Measurements from ENCODE around the gene RASD1. TPM values are rescaled to one million over a fixed set of nuclear protein-coding genes. Genes with fewer than 3 reads are reported as not detected.

Gene RASD1
- polyA plus RNA-seq, 1 of the 3 experiments (the other 2 are of a cell fraction) = 0.43 TPM

DNA sequence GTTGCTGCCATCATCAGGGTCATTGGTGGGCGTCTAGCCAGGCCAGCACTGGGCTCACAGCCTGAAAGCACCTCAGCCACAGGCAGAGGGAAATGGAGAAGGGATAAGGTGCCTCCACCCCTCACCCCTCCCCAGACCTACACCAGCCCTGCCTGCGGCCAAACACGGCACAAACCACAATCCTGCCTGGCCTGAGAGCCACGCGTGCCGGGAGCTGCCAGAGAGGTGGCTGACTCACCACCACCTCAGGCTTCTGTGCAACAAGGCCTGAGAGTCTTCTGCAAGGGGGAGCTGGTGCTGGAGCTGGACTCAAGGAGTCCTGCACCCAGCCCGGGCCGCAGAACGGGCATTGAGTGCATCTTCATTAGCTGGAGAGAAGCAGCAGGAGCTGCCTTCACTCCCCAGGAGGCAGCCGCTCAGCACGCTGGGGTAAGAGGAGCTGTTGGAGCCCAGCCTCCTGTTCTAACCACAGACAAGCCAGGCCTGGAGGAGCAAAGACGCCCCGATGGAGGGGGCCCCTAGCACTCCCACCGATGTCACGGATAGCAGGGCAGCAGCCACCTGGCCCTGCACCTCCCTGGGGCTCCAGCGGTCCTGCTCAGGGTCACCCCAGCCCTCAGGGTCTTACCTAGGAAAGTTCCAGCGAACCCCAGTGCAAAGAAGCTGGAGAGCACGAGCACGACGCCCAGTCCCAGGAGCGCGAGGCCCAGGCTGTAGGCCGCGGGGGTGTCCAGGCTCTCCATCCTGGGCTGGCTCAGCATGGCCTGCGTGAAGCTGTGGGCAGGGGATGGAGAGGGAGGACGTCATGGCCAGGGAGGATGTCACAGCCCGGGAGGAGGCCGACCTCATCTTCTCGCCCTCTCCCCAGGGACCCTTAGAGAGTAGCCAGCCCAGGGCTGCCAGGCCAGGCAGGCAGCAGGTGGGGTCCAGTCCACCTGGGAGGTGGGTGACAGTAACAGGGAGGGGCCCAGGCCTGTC lies 16.0 kb upstream of the RASD1 start:
- Histone ChIP-seq H3K36me3 (replicated peaks in 1 of 2; ENCODE audit: control insufficient read depth in 1 of 2, insufficient read depth in 2 of 2, low read length in 1 of 2) (no peaks in the 10 kb centered on the region), H3K27me3 (ENCODE audit: insufficient read depth) (no peaks in the 10 kb centered on the region), H3K27ac (ENCODE audit: low read depth in 2 of 2, low read length in 1 of 2) (no peak overlapping the region), H3K79me2 (ENCODE audit: insufficient read depth) (no peaks in the 10 kb centered on the region), H3K4me1 (ENCODE audit: control insufficient read depth in 1 of 2, insufficient read depth in 2 of 2, low read depth in 1 of 2, low read length in 1 of 2) (peaks cover 6 to 37% of the 10 kb centered on the region in 2 experiments; a peak in 2 of 4 replicates), H2AFZ (ENCODE audit: low read depth) (no peak overlapping the region), H4K20me1 (ENCODE audit: insufficient read depth) (peaks cover 26% of the 10 kb centered on the region; the same call in 1 of the 2 replicates), H3K9me3 (no peaks in the 10 kb centered on the region), H3F3A (replicated peaks; ENCODE audit: insufficient read depth) (no peaks in the 10 kb centered on the region), H3K9me2 (no peaks in the 10 kb centered on the region), H3K9ac (no peak overlapping the region), H3K4me3 (ENCODE audit: low read depth in 2 of 2, low read length in 1 of 2) (no peak overlapping the region), H3K4me2 (no peak overlapping the region; the same call in 1 of the 2 replicates)
- TF ChIP-seq, protein P1, sequence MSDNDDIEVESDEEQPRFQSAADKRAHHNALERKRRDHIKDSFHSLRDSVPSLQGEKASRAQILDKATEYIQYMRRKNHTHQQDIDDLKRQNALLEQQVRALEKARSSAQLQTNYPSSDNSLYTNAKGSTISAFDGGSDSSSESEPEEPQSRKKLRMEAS (IDR thresholded peaks at IDR 0.05; ENCODE audit: low read depth) = peak; percentile 86
- TF ChIP-seq FOSL2 (IDR thresholded peaks at IDR 0.05; ENCODE audit: borderline replicate concordance, low read depth) (peak; percentile 76; the same call in 1 of the 2 replicates), JUND (IDR thresholded peaks at IDR 0.05) (peak; percentile 42; the same call in 1 of the 2 replicates), SIN3A (IDR thresholded peaks at IDR 0.05; ENCODE audit: borderline replicate concordance, low read depth, low read length) (peak; percentile 43; the same call in 1 of the 2 replicates), FOXJ3 (CRISPR knock-in tag; IDR thresholded peaks at IDR 0.05) (no peak), TAF1 (IDR thresholded peaks at IDR 0.05; ENCODE audit: borderline replicate concordance, low read depth, low read length) (no peak), RCOR1 (IDR thresholded peaks at IDR 0.05; ENCODE audit: low read length) (no peak), TEAD4 (IDR thresholded peaks at IDR 0.05; ENCODE audit: borderline replicate concordance, insufficient read depth) (no peak), NFIC (IDR thresholded peaks at IDR 0.05; ENCODE audit: borderline replicate concordance) (peak; percentile 29; the same call in 1 of the 2 replicates), YY1 (IDR thresholded peaks at IDR 0.05; ENCODE audit: low read depth) (no peak), TCF12 (IDR thresholded peaks at IDR 0.05) (peak; percentile 54; the same call in 1 of the 2 replicates), MEF2A (IDR thresholded peaks at IDR 0.05; ENCODE audit: borderline replicate concordance, low read depth) (no peak), NRF1 (IDR thresholded peaks at IDR 0.05; ENCODE audit: low read depth, low read length) (no peak)
- TF ChIP-seq, protein P2, sequence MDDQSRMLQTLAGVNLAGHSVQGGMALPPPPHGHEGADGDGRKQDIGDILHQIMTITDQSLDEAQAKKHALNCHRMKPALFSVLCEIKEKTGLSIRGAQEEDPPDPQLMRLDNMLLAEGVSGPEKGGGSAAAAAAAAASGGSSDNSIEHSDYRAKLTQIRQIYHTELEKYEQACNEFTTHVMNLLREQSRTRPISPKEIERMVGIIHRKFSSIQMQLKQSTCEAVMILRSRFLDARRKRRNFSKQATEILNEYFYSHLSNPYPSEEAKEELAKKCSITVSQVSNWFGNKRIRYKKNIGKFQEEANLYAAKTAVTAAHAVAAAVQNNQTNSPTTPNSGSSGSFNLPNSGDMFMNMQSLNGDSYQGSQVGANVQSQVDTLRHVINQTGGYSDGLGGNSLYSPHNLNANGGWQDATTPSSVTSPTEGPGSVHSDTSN (IDR thresholded peaks at IDR 0.05) = no peak; the same call in 1 of the 2 replicates
- ChIA-PET CTCF (interaction anchor here (1.4 to 4.7 kb wide), 5 partner anchors 11 to 129 kb away, joined by 3 to 31 read pairs (median 3); partner anchors contain the start of gene RASD1), POLR2A (no interaction called here)
- DNase-seq = no peak
- 87% methylated on average over 15 of the region's 29 CpGs for WGBS (ENCODE audit: low lambda C conversion rate)

DNA sequence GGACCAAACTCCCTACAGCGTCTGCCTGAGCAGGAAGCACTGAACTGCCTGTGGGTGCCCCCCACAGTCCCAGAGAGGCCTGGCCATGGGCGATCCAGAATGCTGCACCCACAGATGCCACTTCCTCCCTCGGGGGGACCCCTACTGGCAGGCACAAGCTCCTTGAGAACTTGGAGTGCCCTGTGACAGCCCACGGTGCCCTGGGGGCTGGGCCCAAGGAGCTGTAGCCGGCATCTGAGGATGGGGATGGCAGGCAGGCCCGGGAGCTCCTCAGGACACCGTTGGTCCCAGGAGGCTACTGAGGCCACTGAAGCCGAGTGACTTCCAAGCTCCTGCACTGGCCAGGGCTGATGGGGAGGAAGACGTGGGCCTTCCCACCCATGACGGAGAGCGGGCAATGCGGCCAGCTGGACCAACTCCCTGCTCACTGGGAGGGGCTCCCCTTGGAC lies 15.1 kb upstream of the RASD1 start:
- ChIA-PET POLR2A (no interaction called here), CTCF (interaction anchor here (1.4 to 4.7 kb wide), 5 partner anchors 14 to 130 kb away, joined by 3 to 31 read pairs (median 5); partner anchors contain the start of gene RASD1)
- no peak overlapping the region for H3K9ac ChIP-seq
- no peak for DNase-seq
- no peak overlapping the region for H3K4me3 ChIP-seq (ENCODE audit: low read depth in 2 of 2, low read length in 1 of 2)
- H3K4me2 ChIP-seq = no peak overlapping the region
- peaks cover 6 to 43% of the 10 kb centered on the region in 2 experiments; a peak in 2 of 4 replicates for H3K4me1 ChIP-seq (ENCODE audit: control insufficient read depth in 1 of 2, insufficient read depth in 2 of 2, low read depth in 1 of 2, low read length in 1 of 2)
- no peaks in the 10 kb centered on the region for H3K36me3 ChIP-seq (replicated peaks in 1 of 2; ENCODE audit: control insufficient read depth in 1 of 2, insufficient read depth in 2 of 2, low read length in 1 of 2)
- no peaks in the 10 kb centered on the region for H3F3A ChIP-seq (replicated peaks; ENCODE audit: insufficient read depth)
- TF ChIP-seq YY1 (IDR thresholded peaks at IDR 0.05; ENCODE audit: low read depth) (no peak), TCF12 (IDR thresholded peaks at IDR 0.05) (no peak), NRF1 (IDR thresholded peaks at IDR 0.05; ENCODE audit: low read depth, low read length) (no peak), MXI1 (IDR thresholded peaks at IDR 0.05; ENCODE audit: low read depth, low read length) (no peak), CHD2 (IDR thresholded peaks at IDR 0.05; ENCODE audit: low read length, partially characterized antibody) (no peak), TEAD4 (IDR thresholded peaks at IDR 0.05; ENCODE audit: borderline replicate concordance, insufficient read depth) (no peak), EP300 (IDR thresholded peaks at IDR 0.05; ENCODE audit: borderline replicate concordance in 1 of 2, low read depth in 1 of 2, low read length in 1 of 2) (no peak), RCOR1 (IDR thresholded peaks at IDR 0.05; ENCODE audit: low read length) (no peak), GABPA (IDR thresholded peaks at IDR 0.05; ENCODE audit: low read depth) (no peak)
- no peak overlapping the region for H3K27ac ChIP-seq (ENCODE audit: low read depth in 2 of 2, low read length in 1 of 2)
- H3K79me2 ChIP-seq (ENCODE audit: insufficient read depth) = no peaks in the 10 kb centered on the region
- no peak overlapping the region for H2AFZ ChIP-seq (ENCODE audit: low read depth)
- H3K9me2 ChIP-seq = no peaks in the 10 kb centered on the region
- peaks cover 26% of the 10 kb centered on the region; the same call in 1 of the 2 replicates for H4K20me1 ChIP-seq (ENCODE audit: insufficient read depth)
- H3K9me3 ChIP-seq = no peaks in the 10 kb centered on the region
- WGBS (ENCODE audit: low lambda C conversion rate) = 80% methylated on average over 2 of the region's 12 CpGs
- H3K27me3 ChIP-seq (ENCODE audit: insufficient read depth) = no peaks in the 10 kb centered on the region

Data from SK-N-SH (cell line).